Transverse colon (tissue), 4 donors: Measurements from ENCODE around the gene KIF21A. TPM values are rescaled to one million over a fixed set of nuclear protein-coding genes. Genes with fewer than 3 reads are reported as not detected.

Experiments
- DNase-seq: peaks from one replicate; pipeline ENCODE4 v3.0.0-alpha.2; 2019
- H3K27ac ChIP-seq, 4 donors: fragments of 200-600 bp; sonication (generic); 2 replicates each; pipeline ENCODE4 v1.5.1; 2016 to 2018; ENCODE audit warnings: inconsistent platforms in 4 of 4
- H3K27me3 ChIP-seq: fragments of 200-600 bp; sonication (generic); 2 replicates; pipeline ENCODE4 v1.5.1; 2017; ENCODE audit warnings: inconsistent platforms
- H3K36me3 ChIP-seq, 4 donors: fragments of 200-600 bp; sonication (generic); 2 replicates each; pipeline ENCODE4 v1.5.1; 2017 to 2019; ENCODE audit warnings: inconsistent platforms in 4 of 4
- H3K4me1 ChIP-seq, 4 donors: fragments of 200-600 bp; sonication (generic); 2 replicates each; pipeline ENCODE4 v1.5.1; 2017 to 2020; ENCODE audit warnings: inconsistent platforms in 4 of 4
- H3K4me3 ChIP-seq, 4 donors: fragments of 200-600 bp; sonication (generic); 1 replicate in 1 of 4; 2 replicates in 3 of 4; pipeline versions ENCODE4 v1.5.1 to v1.6.1; 2017 to 2019; ENCODE audit warnings: inconsistent platforms in 4 of 4
- H3K9me3 ChIP-seq, 2 donors: fragments of 200-600 bp; sonication (generic); 2 replicates each; pipeline ENCODE4 v1.5.1; 2017 to 2019; ENCODE audit warnings: inconsistent platforms in 2 of 2
- EP300 ChIP-seq: sonication (generic); formaldehyde crosslinking; IDR thresholded peaks from one replicate; pipeline ENCODE4 v1.6.1; 2017; ENCODE audit warnings: antibody characterized with exemption, low read depth
- POLR2A ChIP-seq: fragments of 450-650 bp; IDR thresholded peaks from one replicate; pipeline ENCODE4 v1.6.1; 2016; ENCODE audit warnings: antibody characterized with exemption, mild to moderate bottlenecking, moderate library complexity
- POLR2AphosphoS5 ChIP-seq, 3 donors: sonication (generic); formaldehyde crosslinking; IDR thresholded peaks; one replicate each; pipeline ENCODE4 v1.6.1; 2016; ENCODE audit warnings: antibody characterized with exemption in 3 of 3
- WGBS, 2 donors: methylation state at CpG; one replicate each; pipeline ENCODE4 v1.1.5; 2018; ENCODE audit warnings: low coverage in 1 of 2; 5-methylcytosine and 5-hydroxymethylcytosine counted together
- in situ Hi-C, 4 donors: fragments of 200-750 bp; cut with MboI; loops; one replicate each; pipeline versions ENCODE4 v1.15.0 to v1.15.1; 2017; ENCODE audit warnings: low sequenced_read_pairs in 3 of 4, low pct_ligation_motif_present in 1 of 4, low pct_unique_long_range_greater_than_20kb in 1 of 4
- intact Hi-C: fragments of 100-400 bp; cut with DNase I; formaldehyde crosslinking; loops from one replicate; pipeline ENCODE4 v1.15.1; 2023; ENCODE audit warnings: low total_unique reads
- total RNA-seq, 4 donors: library from RNA; depleted of rRNA; stranded (reverse); fragments of >200 nt; gene quantifications; one replicate each; pipeline ENCODE4 v1.1.0, GENCODE V29; 2016
- TF ChIP-seq, protein P1 (sequence below), 5 experiments: fragments of 200-600 bp in 3 of 5; fragments of 450-650 bp in 2 of 5; sonication (generic) in 3 of 5; IDR thresholded peaks; 1 replicate in 2 of 5; 2 replicates in 3 of 5; pipeline ENCODE4 v1.5.1; 2016 to 2017; ENCODE audit warnings: antibody characterized with exemption in 5 of 5, inconsistent platforms in 3 of 5, mild to moderate bottlenecking in 2 of 5, moderate library complexity in 1 of 5

KIF21A gene
- total RNA-seq, 4 donors from 2014 or later, result 23.6 to 40.6 (median 31.9) TPM

DNA sequence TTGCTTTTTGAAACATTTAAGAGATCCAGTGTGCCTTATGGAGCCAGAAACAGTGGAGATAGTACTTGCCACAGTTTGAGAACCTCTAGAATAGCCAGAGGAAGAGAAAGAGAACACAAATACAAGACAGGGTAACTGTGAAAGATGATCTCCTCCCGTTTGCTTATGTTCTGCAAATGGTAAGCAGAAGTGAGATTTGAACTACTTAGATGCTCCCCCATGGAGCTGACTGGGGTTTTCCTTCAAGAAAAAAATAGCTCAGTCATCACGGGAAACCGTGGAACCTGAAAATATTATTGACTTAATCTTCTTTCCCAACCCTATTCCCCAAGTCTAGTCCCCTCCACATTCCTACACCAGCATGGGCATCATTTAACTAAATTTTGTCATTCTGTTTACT, 87.1 kb downstream of the KIF21A start:
- H3K36me3 ChIP-seq, result no peaks in the 10 kb centered on the region
- no peaks in the 10 kb centered on the region for H3K27me3 ChIP-seq
- no peaks in the 10 kb centered on the region for H3K4me1 ChIP-seq
- no peak for TF ChIP-seq POLR2A
- TF ChIP-seq, protein P1, sequence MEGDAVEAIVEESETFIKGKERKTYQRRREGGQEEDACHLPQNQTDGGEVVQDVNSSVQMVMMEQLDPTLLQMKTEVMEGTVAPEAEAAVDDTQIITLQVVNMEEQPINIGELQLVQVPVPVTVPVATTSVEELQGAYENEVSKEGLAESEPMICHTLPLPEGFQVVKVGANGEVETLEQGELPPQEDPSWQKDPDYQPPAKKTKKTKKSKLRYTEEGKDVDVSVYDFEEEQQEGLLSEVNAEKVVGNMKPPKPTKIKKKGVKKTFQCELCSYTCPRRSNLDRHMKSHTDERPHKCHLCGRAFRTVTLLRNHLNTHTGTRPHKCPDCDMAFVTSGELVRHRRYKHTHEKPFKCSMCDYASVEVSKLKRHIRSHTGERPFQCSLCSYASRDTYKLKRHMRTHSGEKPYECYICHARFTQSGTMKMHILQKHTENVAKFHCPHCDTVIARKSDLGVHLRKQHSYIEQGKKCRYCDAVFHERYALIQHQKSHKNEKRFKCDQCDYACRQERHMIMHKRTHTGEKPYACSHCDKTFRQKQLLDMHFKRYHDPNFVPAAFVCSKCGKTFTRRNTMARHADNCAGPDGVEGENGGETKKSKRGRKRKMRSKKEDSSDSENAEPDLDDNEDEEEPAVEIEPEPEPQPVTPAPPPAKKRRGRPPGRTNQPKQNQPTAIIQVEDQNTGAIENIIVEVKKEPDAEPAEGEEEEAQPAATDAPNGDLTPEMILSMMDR (IDR thresholded peaks at IDR 0.05), result no peak
- TF ChIP-seq POLR2AphosphoS5 (IDR thresholded peaks at IDR 0.05), result no peak
- TF ChIP-seq EP300, result no peak
- DNase-seq, result no peak
- H3K9me3 ChIP-seq, result no peaks in the 10 kb centered on the region
- in situ Hi-C loops, result no loop called here
- intact Hi-C loops, result no loop called here
- no peak overlapping the region for H3K27ac ChIP-seq
- 88 to 90% methylated on average over 3 of the region's 3 CpGs for WGBS, 2 donors
- H3K4me3 ChIP-seq, result no peak overlapping the region

DNA sequence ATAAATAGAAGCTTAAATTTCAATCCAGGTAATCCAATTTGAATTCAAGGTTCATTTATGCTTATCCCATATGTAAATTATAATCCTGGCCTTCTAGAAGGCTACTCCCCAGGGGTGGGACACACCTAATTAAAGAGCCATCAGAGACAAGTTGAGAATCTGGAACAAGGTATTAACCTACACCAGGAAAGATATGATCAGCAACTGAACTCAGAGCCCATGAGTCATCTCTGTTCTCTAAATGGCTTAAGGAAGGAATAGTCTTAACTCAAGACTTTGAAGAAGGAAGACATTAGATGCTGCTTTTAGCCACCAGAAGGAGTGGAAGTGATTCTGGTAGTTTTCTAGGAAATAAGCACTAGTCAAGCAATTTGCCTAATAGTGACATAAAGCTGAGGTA, 88.0 kb downstream of the KIF21A start:
- Histone ChIP-seq H3K27ac (no peak overlapping the region), H3K9me3 (no peaks in the 10 kb centered on the region), H3K4me3 (no peak overlapping the region), H3K4me1 (no peaks in the 10 kb centered on the region), H3K27me3 (no peaks in the 10 kb centered on the region), H3K36me3 (no peaks in the 10 kb centered on the region)
- intact Hi-C loops (no loop called here), in situ Hi-C loops (no loop called here)
- no peak for DNase-seq
- no peak for TF ChIP-seq POLR2AphosphoS5 (IDR thresholded peaks at IDR 0.05)
- TF ChIP-seq EP300, result no peak
- TF ChIP-seq, protein P1 (IDR thresholded peaks at IDR 0.05), result no peak
- no peak for TF ChIP-seq POLR2A

DNA sequence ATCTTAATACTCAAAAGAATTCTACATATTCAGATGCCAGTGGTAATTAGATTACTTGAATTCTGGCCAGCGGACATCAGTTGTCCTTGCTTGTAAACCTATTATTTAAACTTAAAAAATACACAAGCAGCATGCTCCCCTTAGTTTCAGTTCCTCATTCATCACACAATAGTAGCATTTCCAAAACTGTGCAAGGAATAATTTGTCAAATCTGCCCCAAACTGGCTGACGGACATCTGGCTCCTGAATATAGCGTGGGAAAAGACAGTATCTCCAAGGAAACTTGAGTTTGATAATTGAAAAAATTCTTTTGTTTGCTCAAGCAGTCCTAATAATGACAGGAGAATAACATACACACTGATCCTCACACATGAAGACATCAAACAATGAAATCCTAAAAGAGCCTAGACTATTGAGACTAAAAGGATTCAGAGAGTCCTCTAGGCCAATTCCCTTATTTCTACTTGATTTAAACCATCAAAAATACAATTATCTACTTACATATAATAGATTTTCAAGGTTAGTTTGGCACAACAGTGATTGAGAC, 90.4 kb downstream of the KIF21A start:
- no peak overlapping the region for H3K4me3 ChIP-seq
- H3K27ac ChIP-seq, result no peak overlapping the region
- intact Hi-C loops (no loop called here), in situ Hi-C loops (no loop called here)
- no peaks in the 10 kb centered on the region for H3K4me1 ChIP-seq
- 89 to 97% methylated on average over 3 of the region's 3 CpGs for WGBS, 2 donors
- no peaks in the 10 kb centered on the region for H3K27me3 ChIP-seq
- H3K36me3 ChIP-seq, result no peaks in the 10 kb centered on the region
- DNase-seq, result no peak
- no peaks in the 10 kb centered on the region for H3K9me3 ChIP-seq
- TF ChIP-seq EP300, result no peak
- TF ChIP-seq POLR2A, result no peak
- TF ChIP-seq, protein P1 (IDR thresholded peaks at IDR 0.05), result no peak
- no peak for TF ChIP-seq POLR2AphosphoS5 (IDR thresholded peaks at IDR 0.05)

DNA sequence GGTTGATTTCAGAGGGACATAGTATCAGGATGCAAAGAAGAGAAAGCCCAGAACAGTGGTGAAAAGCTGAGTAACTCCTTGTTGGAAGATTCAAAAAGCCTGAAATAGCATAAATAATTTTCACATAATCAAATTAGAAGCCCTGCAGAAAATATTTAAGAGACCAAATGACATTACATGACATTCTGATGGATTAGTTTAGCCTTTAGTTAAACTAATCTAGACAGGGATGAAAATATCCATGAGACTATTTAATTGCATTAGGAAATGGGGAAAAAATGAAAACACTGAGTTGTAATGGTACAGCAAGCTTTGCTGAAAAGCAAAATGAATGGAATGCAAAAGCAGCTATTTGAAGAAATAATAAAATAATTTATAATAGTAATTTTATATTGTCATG, 91.8 kb downstream of the KIF21A start:
- Histone ChIP-seq H3K27ac (no peak overlapping the region), H3K36me3 (no peaks in the 10 kb centered on the region), H3K9me3 (no peaks in the 10 kb centered on the region), H3K4me1 (no peaks in the 10 kb centered on the region), H3K4me3 (no peak overlapping the region), H3K27me3 (no peaks in the 10 kb centered on the region)
- in situ Hi-C loops, result no loop called here
- no peak for DNase-seq
- TF ChIP-seq POLR2A (no peak), EP300 (no peak), POLR2AphosphoS5 (IDR thresholded peaks at IDR 0.05) (no peak)
- TF ChIP-seq, protein P1 (IDR thresholded peaks at IDR 0.05), result no peak
- intact Hi-C loops, result no loop called here
